Upper lobe of left lung (tissue), 4 donors: ENCODE measurements around the gene FANCC.

Experiments
- CTCF ChIP-seq, 6 experiments: fragments of 450-650 bp in 4 of 6; fragments of 200-600 bp in 2 of 6; sonication (generic) in 2 of 6; IDR thresholded peaks; one replicate each; pipeline ENCODE4 v1.5.1; 2016 to 2019; ENCODE audit warnings: antibody characterized with exemption in 6 of 6
- POLR2A ChIP-seq, 4 donors: fragments of 450-650 bp; IDR thresholded peaks; one replicate each; pipeline ENCODE4 v1.5.1; 2016 to 2017; ENCODE audit warnings: antibody characterized with exemption in 4 of 4, mild to moderate bottlenecking in 2 of 4

- TF ChIP-seq POLR2A (IDR thresholded peaks at IDR 0.05) (no peak), CTCF (IDR thresholded peaks at IDR 0.05) (no peak)
Measured at GRCh38 chr9:95277509-95277908, 40.0 kb downstream of the FANCC start.
